K562 (cell line): ENCODE results near the gene TLX2. TPM values are rescaled to one million over a fixed set of nuclear protein-coding genes. Genes with fewer than 3 reads are reported as not detected.

ENCODE experiments used
- ARID1B ChIP-seq: fragments of 450-650 bp; IDR thresholded peaks from 2 replicates; pipeline ENCODE4 v1.6.1; 2016; ENCODE audit warnings: antibody characterized with exemption, mild to moderate bottlenecking, inconsistent platforms
- ATF7 ChIP-seq: fragments of 450-650 bp; IDR thresholded peaks from 2 replicates; pipeline ENCODE4 v1.7.1; 2014; ENCODE audit warnings: mild to moderate bottlenecking, moderate library complexity
- BMI1 ChIP-seq: fragments of 150-350 bp; IDR thresholded peaks from 2 replicates; pipeline ENCODE4 v1.6.1; 2014; ENCODE audit warnings: low read length
- ETS2 ChIP-seq: IDR thresholded peaks from 2 replicates; pipeline ENCODE4 v1.6.1; 2016; ENCODE audit warnings: borderline replicate concordance, missing genetic modification characterization, mild to moderate bottlenecking, moderate library complexity, missing compliant biosample characterization; ENCODE audit not compliant: poor library complexity, severe bottlenecking
- HBP1 ChIP-seq: fragments of 450-650 bp; formaldehyde crosslinking; IDR thresholded peaks from 2 replicates; pipeline ENCODE4 v1.4.0; 2022; ENCODE audit warnings: missing genetic modification characterization
- HNRNPK ChIP-seq: fragments of 200-400 bp; formaldehyde crosslinking; IDR thresholded peaks from one replicate; pipeline ENCODE4 v1.6.1; 2018; ENCODE audit warnings: mild to moderate bottlenecking, low read depth, low read length; ENCODE audit not compliant: poor library complexity, severe bottlenecking
- HNRNPLL ChIP-seq: fragments of 200-400 bp; formaldehyde crosslinking; IDR thresholded peaks from 2 replicates; pipeline ENCODE4 v1.6.1; 2017; ENCODE audit warnings: low read length, low read depth, mild to moderate bottlenecking; ENCODE audit not compliant: poor library complexity, severe bottlenecking
- KDM1A ChIP-seq, 2 experiments: fragments of 450-650 bp; IDR thresholded peaks; 2 replicates each; pipeline ENCODE4 v1.6.1; 2016; ENCODE audit warnings: mild to moderate bottlenecking in 2 of 2
- L3MBTL2 ChIP-seq: fragments of 450-650 bp; IDR thresholded peaks from 2 replicates; pipeline ENCODE4 v1.6.1; 2016; ENCODE audit warnings: mild to moderate bottlenecking, moderate library complexity
- NR4A1 ChIP-seq, 2 experiments: fragments of 250-450 bp in 1 of 2; fragments of 450-650 bp in 1 of 2; sonication (Bioruptor Pico) in 1 of 2; IDR thresholded peaks; 2 replicates each; pipeline versions ENCODE4 v1.4.0 to v1.6.1; 2016 to 2020; ENCODE audit warnings: mild to moderate bottlenecking in 2 of 2, missing compliant biosample characterization in 1 of 2, missing genetic modification characterization in 1 of 2, moderate library complexity in 1 of 2
- POLR2AphosphoS5 ChIP-seq: IDR thresholded peaks from 2 replicates; pipeline ENCODE4 v1.6.1; 2011; ENCODE audit warnings: mild to moderate bottlenecking, low read depth, low read length, moderate library complexity; ENCODE audit not compliant: control insufficient read depth, insufficient read depth
- POLR2B ChIP-seq: fragments of 450-650 bp; IDR thresholded peaks from 2 replicates; pipeline ENCODE4 v1.6.1; 2018; ENCODE audit warnings: low read depth; ENCODE audit not compliant: partially characterized antibody
- SIN3A ChIP-seq, 2 experiments: fragments of 150-350 bp in 1 of 2; IDR thresholded peaks; 2 replicates each; pipeline ENCODE4 v1.6.1; 2011 to 2016; ENCODE audit warnings: borderline replicate concordance in 2 of 2, low read depth in 2 of 2, low read length in 2 of 2, mild to moderate bottlenecking in 2 of 2, moderate library complexity in 2 of 2; ENCODE audit not compliant: control insufficient read depth in 1 of 2
- SRSF9 ChIP-seq: fragments of 200-400 bp; formaldehyde crosslinking; IDR thresholded peaks from 2 replicates; pipeline ENCODE4 v1.6.1; 2017; ENCODE audit warnings: low read depth, low read length, borderline replicate concordance
- ZC3H4 ChIP-seq: sonication (generic); formaldehyde crosslinking; IDR thresholded peaks from 2 replicates; pipeline ENCODE4 v1.9.0; 2021; ENCODE audit warnings: missing genetic modification reagents, borderline replicate concordance
- polyA plus RNA-seq, 8 experiments: library from polyadenylated mRNA; depleted of rRNA in 4 of 8; stranded (reverse) in 5 of 8; unstranded in 3 of 8; fragments of >200 nt; fragmentation: Nextera tagmentation in 2 of 8; fragmentation: Illumina TruSeq in 1 of 8; extraction: Ambion mirVana in 2 of 8; extraction: Trizol in 1 of 8; gene quantifications; 2 replicates each; pipeline versions ENCODE4 v1.2.1 to v1.2.3, GENCODE V29; 2011 to 2014; ENCODE audit warnings: inconsistent platforms in 1 of 8, missing spikeins in 1 of 8
- total RNA-seq, 7 experiments: library from RNA; depleted of rRNA in 6 of 7; stranded (reverse); fragments of >200 nt in 6 of 7; fragmentation: Illumina TruSeq in 2 of 7; extraction: Trizol in 2 of 7; gene quantifications; 2 replicates each; pipeline versions ENCODE4 v1.2.1 to v1.2.3, GENCODE V29; 2011 to 2021; ENCODE audit warnings: low replicate concordance in 1 of 7
- TF ChIP-seq, protein P1 (sequence below): fragments of 250-450 bp; sonication (Bioruptor Pico); IDR thresholded peaks from 2 replicates; pipeline ENCODE4 v1.5.0; 2022; ENCODE audit warnings: mild to moderate bottlenecking
- TF ChIP-seq, protein P2 (sequence below), 2 experiments: fragments of 200-800 bp in 1 of 2; sonication (Bioruptor generic) in 1 of 2; sonication (generic) in 1 of 2; formaldehyde crosslinking in 1 of 2; IDR thresholded peaks in 1 of 2; conservative IDR thresholded peaks in 1 of 2; 2 replicates each; pipeline versions ENCODE4 v1.5.0 to v1.6.1; 2016 to 2020; ENCODE audit warnings: missing compliant biosample characterization in 1 of 2, missing genetic modification characterization in 1 of 2, missing genetic modification reagents in 1 of 2
- TF ChIP-seq, protein P3 (sequence below): fragments of 250-450 bp; sonication (Bioruptor Pico); IDR thresholded peaks from 2 replicates; pipeline ENCODE4 v1.5.0; 2021

TLX2 gene
- total and polyA plus RNA-seq, 9 of the 15 experiments (the other 6 are each of a cell fraction or from before 2014, with no cell fraction given), result not detected

DNA sequence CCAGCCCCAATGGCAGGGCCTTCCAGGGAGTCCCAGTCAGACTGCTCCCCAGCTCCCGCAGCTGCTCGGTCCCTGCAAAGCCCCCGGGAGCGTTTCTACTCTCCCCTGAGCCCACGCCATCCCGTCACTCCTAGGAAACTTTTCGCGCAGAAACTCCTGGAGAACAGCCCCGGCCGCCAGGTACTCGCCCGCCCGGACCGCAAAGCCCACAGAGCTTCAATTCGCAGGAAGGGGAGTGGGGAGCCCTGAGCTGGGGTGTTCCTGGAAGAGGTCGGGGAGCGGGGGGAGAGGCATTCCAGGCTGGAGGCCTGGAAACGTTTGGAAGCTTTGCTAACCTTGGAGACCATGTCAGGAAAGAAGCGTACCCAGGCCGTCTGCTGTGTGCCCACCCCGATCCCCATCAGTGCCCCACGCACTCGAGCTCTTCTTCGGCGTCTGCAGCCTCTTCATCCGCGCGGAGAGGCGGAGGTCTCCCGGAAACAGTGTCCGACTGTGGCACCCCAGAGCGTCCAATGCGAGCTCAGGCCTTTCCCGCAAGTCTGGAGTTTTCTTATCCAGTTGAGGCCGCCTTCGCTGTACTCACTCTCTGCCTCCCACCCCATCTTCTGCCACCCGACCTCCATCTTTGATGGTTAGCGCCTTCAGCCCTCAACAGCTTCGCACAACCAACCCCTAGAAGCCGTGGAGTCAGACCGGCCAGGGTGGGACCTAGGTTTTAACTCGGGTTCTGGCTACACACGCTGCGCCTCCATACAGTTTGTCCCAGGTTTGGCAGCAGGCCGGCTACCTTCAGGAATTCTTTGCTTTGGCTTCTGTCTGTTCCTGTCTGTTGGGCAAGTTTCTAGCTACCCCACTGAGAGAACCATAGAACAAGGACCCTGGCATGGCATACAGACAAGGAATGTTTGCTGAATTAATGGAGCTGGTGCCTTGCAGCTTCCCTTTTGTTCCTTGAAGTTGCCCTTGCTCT lies 10.5 kb upstream of the TLX2 start (continued):
- TF ChIP-seq NR4A1 (CRISPR knock-in tag; IDR thresholded peaks at IDR 0.05), result no peak
- TF ChIP-seq NR4A1 (tag; IDR thresholded peaks at IDR 0.05), result 0 out of 2 replicates have a peak, but pooled peaks have one; percentile 46
- TF ChIP-seq ARID1B, result 0 out of 2 replicates have a peak, but pooled peaks have one; percentile 5
- 0 out of 4 replicates have a peak, but pooled peaks of 1 of the 2 experiments have one; percentile 7 for TF ChIP-seq KDM1A (IDR thresholded peaks at IDR 0.05)
- no peak for TF ChIP-seq HBP1 (CRISPR knock-in tag)
- TF ChIP-seq SRSF9, result no peak
- TF ChIP-seq, protein P1, sequence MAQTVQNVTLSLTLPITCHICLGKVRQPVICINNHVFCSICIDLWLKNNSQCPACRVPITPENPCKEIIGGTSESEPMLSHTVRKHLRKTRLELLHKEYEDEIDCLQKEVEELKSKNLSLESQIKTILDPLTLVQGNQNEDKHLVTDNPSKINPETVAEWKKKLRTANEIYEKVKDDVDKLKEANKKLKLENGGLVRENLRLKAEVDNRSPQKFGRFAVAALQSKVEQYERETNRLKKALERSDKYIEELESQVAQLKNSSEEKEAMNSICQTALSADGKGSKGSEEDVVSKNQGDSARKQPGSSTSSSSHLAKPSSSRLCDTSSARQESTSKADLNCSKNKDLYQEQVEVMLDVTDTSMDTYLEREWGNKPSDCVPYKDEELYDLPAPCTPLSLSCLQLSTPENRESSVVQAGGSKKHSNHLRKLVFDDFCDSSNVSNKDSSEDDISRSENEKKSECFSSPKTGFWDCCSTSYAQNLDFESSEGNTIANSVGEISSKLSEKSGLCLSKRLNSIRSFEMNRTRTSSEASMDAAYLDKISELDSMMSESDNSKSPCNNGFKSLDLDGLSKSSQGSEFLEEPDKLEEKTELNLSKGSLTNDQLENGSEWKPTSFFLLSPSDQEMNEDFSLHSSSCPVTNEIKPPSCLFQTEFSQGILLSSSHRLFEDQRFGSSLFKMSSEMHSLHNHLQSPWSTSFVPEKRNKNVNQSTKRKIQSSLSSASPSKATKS, result no peak
- TF ChIP-seq, protein P2, sequence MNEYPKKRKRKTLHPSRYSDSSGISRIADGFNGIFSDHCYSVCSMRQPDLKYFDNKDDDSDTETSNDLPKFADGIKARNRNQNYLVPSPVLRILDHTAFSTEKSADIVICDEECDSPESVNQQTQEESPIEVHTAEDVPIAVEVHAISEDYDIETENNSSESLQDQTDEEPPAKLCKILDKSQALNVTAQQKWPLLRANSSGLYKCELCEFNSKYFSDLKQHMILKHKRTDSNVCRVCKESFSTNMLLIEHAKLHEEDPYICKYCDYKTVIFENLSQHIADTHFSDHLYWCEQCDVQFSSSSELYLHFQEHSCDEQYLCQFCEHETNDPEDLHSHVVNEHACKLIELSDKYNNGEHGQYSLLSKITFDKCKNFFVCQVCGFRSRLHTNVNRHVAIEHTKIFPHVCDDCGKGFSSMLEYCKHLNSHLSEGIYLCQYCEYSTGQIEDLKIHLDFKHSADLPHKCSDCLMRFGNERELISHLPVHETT (CRISPR knock-in tag; conservative IDR thresholded peaks at IDR 0.05 in 1 of 2, IDR thresholded peaks at IDR 0.05 in 1 of 2), result peak in 1 of 2 experiments; percentile 3; a peak in 1 of 4 replicates
- peak in 1 of 2 experiments; percentile 19; a peak in 1 of 4 replicates for TF ChIP-seq SIN3A (IDR thresholded peaks at IDR 0.05; ENCODE audit: borderline replicate concordance in 2 of 2, control insufficient read depth in 1 of 2, low read depth in 2 of 2, low read length in 2 of 2)
- TF ChIP-seq ZC3H4 (CRISPR knock-in tag), result no peak
- peak; percentile 35; the same call in 1 of the 2 replicates for TF ChIP-seq POLR2AphosphoS5
- TF ChIP-seq, protein P3, sequence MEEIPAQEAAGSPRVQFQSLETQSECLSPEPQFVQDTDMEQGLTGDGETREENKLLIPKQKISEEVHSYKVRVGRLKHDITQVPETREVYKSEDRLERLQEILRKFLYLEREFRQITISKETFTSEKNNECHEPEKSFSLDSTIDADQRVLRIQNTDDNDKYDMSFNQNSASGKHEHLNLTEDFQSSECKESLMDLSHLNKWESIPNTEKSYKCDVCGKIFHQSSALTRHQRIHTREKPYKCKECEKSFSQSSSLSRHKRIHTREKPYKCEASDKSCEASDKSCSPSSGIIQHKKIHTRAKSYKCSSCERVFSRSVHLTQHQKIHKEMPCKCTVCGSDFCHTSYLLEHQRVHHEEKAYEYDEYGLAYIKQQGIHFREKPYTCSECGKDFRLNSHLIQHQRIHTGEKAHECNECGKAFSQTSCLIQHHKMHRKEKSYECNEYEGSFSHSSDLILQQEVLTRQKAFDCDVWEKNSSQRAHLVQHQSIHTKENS (CRISPR knock-in tag), result no peak
- no peak for TF ChIP-seq POLR2B
- TF ChIP-seq L3MBTL2, result peak; percentile 71; the same call in 1 of the 2 replicates
- no peak for TF ChIP-seq ETS2 (tag)
- no peak for TF ChIP-seq BMI1
- no peak; the same call in 1 of the 2 replicates for TF ChIP-seq ATF7
- no peak for TF ChIP-seq HNRNPK
- TF ChIP-seq HNRNPLL, result no peak
